Measurements from ENCODE around the gene NR1H2.

GRCh38 chr19:50327461-50328223, 48.6 kb upstream of the NR1H2 start:
- TF ChIP-seq, protein P1, sequence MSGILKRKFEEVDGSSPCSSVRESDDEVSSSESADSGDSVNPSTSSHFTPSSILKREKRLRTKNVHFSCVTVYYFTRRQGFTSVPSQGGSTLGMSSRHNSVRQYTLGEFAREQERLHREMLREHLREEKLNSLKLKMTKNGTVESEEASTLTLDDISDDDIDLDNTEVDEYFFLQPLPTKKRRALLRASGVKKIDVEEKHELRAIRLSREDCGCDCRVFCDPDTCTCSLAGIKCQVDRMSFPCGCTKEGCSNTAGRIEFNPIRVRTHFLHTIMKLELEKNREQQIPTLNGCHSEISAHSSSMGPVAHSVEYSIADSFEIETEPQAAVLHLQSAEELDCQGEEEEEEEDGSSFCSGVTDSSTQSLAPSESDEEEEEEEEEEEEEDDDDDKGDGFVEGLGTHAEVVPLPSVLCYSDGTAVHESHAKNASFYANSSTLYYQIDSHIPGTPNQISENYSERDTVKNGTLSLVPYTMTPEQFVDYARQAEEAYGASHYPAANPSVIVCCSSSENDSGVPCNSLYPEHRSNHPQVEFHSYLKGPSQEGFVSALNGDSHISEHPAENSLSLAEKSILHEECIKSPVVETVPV (CRISPR knock-in tag; IDR thresholded peaks at IDR 0.05) = no peak
- TF ChIP-seq PATZ1 (CRISPR knock-in tag; IDR thresholded peaks at IDR 0.05; ENCODE audit: borderline replicate concordance) (no peak), ZFP3 (CRISPR knock-in tag; IDR thresholded peaks at IDR 0.05) (no peak), GLIS3 (CRISPR knock-in tag; IDR thresholded peaks at IDR 0.05) (no peak), ZFP30 (CRISPR knock-in tag; IDR thresholded peaks at IDR 0.05) (no peak), ARNTL (CRISPR knock-in tag; IDR thresholded peaks at IDR 0.05; ENCODE audit: borderline replicate concordance, low read depth) (no peak), TCF4 (CRISPR knock-in tag; IDR thresholded peaks at IDR 0.05; ENCODE audit: borderline replicate concordance) (no peak), SNAI2 (CRISPR knock-in tag; IDR thresholded peaks at IDR 0.05) (no peak)
- TF ChIP-seq, protein P2, sequence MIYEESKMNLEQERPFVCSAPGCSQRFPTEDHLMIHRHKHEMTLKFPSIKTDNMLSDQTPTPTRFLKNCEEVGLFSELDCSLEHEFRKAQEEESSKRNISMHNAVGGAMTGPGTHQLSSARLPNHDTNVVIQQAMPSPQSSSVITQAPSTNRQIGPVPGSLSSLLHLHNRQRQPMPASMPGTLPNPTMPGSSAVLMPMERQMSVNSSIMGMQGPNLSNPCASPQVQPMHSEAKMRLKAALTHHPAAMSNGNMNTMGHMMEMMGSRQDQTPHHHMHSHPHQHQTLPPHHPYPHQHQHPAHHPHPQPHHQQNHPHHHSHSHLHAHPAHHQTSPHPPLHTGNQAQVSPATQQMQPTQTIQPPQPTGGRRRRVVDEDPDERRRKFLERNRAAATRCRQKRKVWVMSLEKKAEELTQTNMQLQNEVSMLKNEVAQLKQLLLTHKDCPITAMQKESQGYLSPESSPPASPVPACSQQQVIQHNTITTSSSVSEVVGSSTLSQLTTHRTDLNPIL (CRISPR knock-in tag; IDR thresholded peaks at IDR 0.05; ENCODE audit: low read depth) = no peak

Data from SK-N-SH treated with all-trans-retinoic acid at 6 μM for 48 hours (cell line).